Right renal cortex interstitium (tissue), 3 donors: ENCODE results near the gene KISS1. TPM values are rescaled to one million over a fixed set of nuclear protein-coding genes. Genes with fewer than 3 reads are reported as not detected.
"Not testable (repeated sequence)": the region's sequence is repeated elsewhere in the genome, so short reads cannot be mapped to it uniquely, and the experiment has no call there.

Experiments
- DNase-seq, 3 donors: peaks; one replicate each; pipeline ENCODE4 v3.0.0-alpha.2; 2013; ENCODE audit warnings: low read depth in 3 of 3, low spot score in 2 of 3
- polyA plus RNA-seq, 3 donors: library from polyadenylated mRNA; unstranded; fragments of 120-200 nt; gene quantifications; one replicate each; pipeline ENCODE4 v1.2.1, GENCODE V29; 2013; ENCODE audit not compliant: insufficient read length in 3 of 3

KISS1 gene
- 1 to 10 TPM in 2 of 3 donors, under 1 TPM in 1; 0.35 to 1.4 (median 1.3) TPM for polyA plus RNA-seq

GRCh38 chr1:204196068-204196795 lies at the start of gene KISS1:
Gene KISS1, minus strand, starts transcription at chr1:204196491. Its CDS starts 3,615 bp downstream, at chr1:204192876.
- no peak for DNase-seq

- no peak for DNase-seq
Observed at GRCh38 chr1:204242920-204243319, 46.6 kb upstream of the KISS1 start.

GRCh38 chr1:204241914-204242313 lies 45.6 kb upstream of the KISS1 start:
- no peak for DNase-seq

DNA sequence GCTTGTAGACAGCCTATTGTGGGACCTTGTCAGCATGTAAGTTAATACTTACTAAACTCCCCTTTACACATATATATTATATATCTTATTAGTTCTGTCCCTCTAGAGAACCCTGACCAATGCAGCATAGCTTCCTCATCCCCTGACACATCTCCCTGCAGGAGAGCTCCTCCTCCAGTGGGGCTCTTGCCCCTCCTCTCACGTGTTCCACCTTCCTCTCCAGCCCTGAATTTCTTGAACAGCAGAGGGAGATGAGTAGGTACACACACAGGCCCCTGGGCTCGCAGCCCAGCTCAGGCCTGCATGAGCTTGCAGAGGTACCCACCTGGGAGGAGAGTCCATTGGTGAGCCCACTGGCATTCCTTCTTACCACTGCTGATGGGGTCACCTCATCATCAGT lies 44.8 kb upstream of the KISS1 start:
- DNase-seq: no peak

DNA sequence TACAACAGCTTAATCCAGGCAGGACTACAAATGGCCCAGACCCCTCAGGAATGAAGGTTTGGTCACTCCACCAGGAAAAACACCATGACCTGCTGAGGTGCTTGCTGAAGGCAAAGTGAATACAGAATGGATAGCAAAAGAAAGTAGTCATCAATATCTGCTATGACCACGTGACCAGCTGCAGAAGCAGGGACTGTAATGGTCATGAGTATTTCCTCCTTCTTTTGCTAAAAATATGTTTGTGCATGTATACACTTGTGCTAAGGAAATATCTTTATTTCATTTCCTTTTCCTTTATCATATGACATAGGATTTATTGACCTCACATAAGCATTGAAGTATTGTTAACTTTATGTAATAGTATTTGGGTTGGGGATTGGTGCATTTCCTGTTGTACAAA lies 43.9 kb upstream of the KISS1 start:
- no peak for DNase-seq

DNA sequence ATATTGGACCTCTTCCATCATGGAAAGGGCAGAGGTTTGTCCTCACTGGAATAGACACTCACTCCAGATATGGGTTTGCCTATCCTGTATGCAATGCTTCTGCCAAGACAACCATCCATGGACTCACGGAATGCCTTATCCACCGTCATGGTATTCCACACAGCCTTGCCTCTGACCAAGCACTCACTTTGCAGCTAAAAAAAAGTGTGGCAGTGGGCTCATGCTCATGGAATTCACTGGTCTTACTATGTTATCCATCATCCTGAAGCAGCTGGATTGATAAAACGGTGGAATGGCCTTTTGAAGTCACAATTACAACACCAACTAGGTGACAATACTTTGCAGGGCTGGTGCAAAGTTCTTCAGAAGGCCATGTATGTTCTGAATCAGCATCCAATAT lies 43.1 kb upstream of the KISS1 start:
- DNase-seq: not testable (repeated sequence)

DNA sequence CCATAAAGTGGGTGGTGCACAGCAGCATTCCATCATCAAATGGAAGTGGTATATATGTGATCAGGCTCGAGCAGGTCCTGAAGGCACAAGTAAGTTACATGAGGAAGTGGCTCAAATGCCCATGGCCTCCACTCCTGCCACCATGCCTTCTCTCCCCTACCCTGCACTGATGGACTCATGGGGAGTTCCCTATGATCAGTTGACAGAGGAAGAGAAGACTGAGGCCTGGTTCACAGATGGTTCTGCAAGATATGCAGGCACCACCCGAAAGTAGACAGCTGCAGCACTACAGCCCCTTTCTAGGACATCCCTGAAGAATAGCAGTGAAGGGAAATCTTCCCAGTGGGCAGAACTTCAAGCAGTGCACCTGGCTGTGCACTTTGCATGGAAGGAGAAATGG lies 42.2 kb upstream of the KISS1 start:
- DNase-seq: not testable (repeated sequence)

- not testable (repeated sequence) for DNase-seq
Observed at GRCh38 chr1:204237515-204237914, 41.2 kb upstream of the KISS1 start.

DNA sequence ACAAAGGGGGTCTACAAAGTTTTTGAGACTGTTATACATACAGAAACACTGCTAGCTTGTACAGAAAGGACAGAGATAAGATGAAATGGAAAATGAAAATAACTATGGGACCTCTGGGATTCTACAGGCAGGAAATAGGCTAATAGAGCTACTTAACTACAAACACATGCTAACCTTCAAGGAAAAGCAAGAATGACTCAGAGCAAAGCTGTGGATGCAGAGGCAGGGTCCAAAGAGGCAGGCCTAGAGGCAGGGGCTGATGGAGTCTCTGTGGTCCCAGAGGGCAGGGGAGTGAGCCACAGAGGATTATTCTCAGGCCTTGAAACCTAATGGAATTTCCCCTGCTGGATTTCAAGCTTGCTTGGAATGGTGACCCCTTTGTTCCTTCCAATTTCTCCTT lies 36.2 kb upstream of the KISS1 start:
- no peak for DNase-seq

DNA sequence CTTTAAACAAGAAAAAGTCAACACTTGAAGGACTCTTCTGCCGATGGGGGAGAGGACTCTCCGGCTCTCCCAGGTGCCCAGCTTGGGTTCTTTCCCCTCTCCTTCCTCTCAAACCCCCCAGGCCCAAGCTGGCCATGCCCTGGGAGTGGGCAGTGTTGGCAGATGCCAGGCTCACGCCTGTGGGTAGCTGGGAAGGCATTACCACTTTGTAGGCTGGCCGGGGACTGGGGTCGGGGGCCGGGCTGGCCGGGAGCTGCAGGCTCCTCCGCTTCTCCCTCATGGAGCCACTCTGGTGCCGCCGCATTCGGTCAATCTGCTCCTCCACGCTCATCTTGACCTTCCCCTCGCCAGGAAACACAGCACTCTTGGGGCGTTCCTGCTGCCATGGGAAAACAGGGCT lies 33.9 kb upstream of the KISS1 start:
- no peak for DNase-seq

- no peak for DNase-seq
Observed at GRCh38 chr1:204228896-204229295, 32.6 kb upstream of the KISS1 start.

DNA sequence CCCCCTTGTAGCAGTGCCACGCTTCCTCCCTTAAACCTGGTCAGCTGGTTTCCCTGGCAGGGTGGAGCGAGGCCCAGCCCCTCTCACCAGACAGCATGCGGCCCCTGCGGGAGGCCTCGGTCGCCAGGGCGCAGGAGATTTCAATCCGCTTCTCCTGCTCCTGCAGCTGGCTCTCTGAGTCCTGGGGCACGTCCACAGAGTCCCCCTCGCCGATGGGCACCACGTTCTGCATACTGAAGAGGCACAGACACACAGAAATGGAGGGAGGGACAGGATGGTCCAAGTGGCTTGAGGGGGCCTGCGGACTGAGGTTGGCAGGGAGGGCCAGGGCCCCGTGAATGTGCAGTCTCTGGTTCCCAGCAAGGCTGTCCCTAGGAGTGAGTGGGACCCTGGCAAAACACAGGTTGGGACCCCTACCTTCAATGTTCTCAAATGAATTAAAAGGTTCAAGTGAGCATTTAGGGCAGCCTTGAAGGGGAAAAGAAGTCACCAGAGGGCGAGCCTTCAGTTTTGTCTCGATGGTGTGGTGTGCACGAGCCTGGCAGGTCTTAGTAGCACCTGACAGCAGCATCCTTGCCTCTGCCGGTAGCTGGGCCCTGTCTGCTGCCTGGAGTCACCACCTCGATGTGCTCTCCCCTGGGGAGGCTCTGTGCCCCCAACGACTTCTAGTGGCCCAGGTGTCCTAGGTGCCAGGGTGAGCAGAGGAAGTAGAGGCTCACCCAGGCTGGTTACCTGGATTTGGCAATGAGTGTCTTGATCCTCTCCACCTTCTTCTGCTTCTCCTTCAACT lies 31.9 kb upstream of the KISS1 start:
- no peak for DNase-seq

DNA sequence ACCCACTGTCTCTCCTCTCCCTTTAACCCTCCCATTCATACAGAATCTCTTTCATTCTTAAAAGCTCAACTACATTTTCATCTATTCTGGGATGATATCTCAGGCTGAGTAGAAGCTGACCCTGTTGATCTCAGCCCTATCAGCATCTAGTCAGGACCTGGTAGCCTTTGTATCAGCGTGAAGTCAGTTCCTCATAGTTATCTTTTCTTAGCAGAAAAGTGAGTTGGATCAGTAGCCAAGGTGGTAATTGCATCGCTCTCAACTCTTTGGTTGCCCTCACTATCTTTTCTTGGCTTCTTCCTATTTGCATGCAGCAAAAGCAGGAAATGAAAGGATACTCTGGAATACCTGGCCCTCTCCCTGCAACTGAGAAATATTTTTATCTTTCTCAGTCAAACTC lies 31.1 kb upstream of the KISS1 start:
- no peak for DNase-seq

- peak in 1 of 3 donors; percentile 24 for DNase-seq
Observed at GRCh38 chr1:204225841-204226735, 29.8 kb upstream of the KISS1 start.

DNA sequence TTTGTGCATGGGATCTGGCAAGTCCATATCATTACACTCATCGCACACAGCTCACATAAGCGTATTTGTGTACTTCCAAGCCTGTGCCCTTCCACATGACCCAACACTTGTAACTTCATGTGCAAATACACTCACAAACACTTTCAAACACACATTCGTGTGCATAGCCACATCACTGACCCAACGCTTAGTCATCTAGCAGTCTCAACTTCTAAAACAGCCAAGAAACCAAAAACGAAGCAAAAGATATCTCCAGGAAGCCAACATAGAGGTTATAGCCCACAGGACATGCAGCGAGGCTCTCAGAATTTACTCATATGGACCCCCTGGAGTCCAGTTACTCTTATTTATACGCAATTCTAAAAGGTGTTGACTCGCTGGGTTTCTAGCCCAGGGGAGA lies 28.4 kb upstream of the KISS1 start:
- DNase-seq: no peak

DNA sequence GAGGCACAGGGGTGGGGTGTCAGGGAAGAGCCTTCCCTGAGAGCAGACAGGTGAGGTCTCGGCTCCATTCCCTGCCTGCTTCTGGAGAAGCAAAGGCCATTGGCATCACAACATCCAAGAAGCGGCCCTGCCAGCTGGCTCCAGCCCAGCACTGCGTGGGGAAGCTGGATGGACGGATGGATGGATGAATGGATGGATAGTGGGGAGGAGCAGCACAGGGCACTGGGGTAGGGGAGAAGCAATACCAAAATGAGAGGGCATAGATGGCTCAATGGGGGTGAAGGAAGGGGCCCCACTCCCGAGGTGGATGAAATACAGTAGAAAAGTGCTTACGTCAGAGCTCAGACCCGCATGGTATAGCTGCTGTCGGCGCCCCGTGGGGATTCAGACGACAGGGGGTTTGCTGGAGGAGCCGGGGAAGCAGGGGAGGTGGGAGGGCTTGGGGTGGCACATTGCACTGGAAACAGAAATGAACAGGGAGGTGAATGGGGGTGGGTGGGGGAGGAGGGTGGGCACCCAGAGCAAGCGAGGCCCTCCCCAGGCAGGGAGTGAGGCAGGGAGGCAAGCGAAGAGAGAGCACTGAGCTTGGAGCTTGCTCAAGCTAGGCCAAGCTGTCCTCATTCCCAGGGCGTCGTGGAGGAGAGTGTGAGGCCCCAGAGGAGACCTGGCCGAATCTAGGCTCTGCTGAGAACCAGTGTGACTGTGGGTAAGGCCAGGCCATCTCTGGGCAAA lies 27.0 kb upstream of the KISS1 start:
- no peak for DNase-seq

GRCh38 chr1:204222764-204223055 lies 26.4 kb upstream of the KISS1 start:
- no peak for DNase-seq

- no peak for DNase-seq
Observed at GRCh38 chr1:204222006-204222763, 25.9 kb upstream of the KISS1 start.

- no peak for DNase-seq
Observed at GRCh38 chr1:204221271-204221670, 25.0 kb upstream of the KISS1 start.
